ENCODE data around the gene RITA1.

RITA1 gene

GRCh38 chr12:113180333-113180732, 5.2 kb upstream of the RITA1 start:
- DNase-seq: no peak

- DNase-seq: no peak
These were observed 3.5 kb upstream of the RITA1 start for GRCh38 chr12:113181975-113182374.

- DNase-seq: no peak
These were observed 2.4 kb upstream of the RITA1 start for GRCh38 chr12:113183030-113183589.

- DNase-seq: no peak
These were observed 1.2 kb upstream of the RITA1 start for GRCh38 chr12:113184098-113184899.

- peak; percentile 53 for DNase-seq
These were observed 681 bp upstream of the RITA1 start for GRCh38 chr12:113184900-113185179.

GRCh38 chr12:113186033-113186365, 478 bp downstream of the RITA1 start:
- no peak for DNase-seq

GRCh38 chr12:113186666-113187325, 1.3 kb downstream of the RITA1 start:
- no peak for DNase-seq

GRCh38 chr12:113189361-113189760, 3.8 kb downstream of the RITA1 start:
- DNase-seq: no peak

GRCh38 chr12:113190761-113191160, 5.2 kb downstream of the RITA1 start:
- DNase-seq: no peak

- DNase-seq: no peak
These were observed 5.7 kb downstream of the RITA1 start for GRCh38 chr12:113191227-113191626.

GRCh38 chr12:113194971-113195391, 9.5 kb downstream of the RITA1 start:
- no peak for DNase-seq

GRCh38 chr12:113195598-113195997, 10.1 kb downstream of the RITA1 start:
- DNase-seq: no peak

GRCh38 chr12:113196582-113196981, 11.1 kb downstream of the RITA1 start:
- no peak for DNase-seq

GRCh38 chr12:113196990-113197389, 11.5 kb downstream of the RITA1 start:
- DNase-seq: peak; percentile 73

GRCh38 chr12:113197518-113198077, 12.1 kb downstream of the RITA1 start:
- DNase-seq: no peak

GRCh38 chr12:113198296-113198695, 12.8 kb downstream of the RITA1 start:
- no peak for DNase-seq

- no peak for DNase-seq
These were observed 14.7 kb downstream of the RITA1 start for GRCh38 chr12:113200021-113200797.

- DNase-seq: no peak
These were observed 16.0 kb downstream of the RITA1 start for GRCh38 chr12:113201187-113202177.

GRCh38 chr12:113202300-113203075, 17.0 kb downstream of the RITA1 start:
- no peak for DNase-seq

- no peak for DNase-seq
These were observed 18.6 kb downstream of the RITA1 start for GRCh38 chr12:113203852-113204760.

Data from NCI-H1694 treated with DMSO at 0.1 percent for 48 hours (cell line).